OCI-LY1 (cell line): ENCODE data around the gene EIF3CL.
A peak's percentile ranks its signal among the peaks of the same experiment; 100 is the strongest.
"Not testable (repeated sequence)": the region's sequence is repeated elsewhere in the genome, so short reads cannot be mapped to it uniquely, and the experiment has no call there.

ENCODE experiments used
- H2AFZ ChIP-seq: fragments of 200-600 bp; sonication (generic), shearing (Covaris generic); 2 replicates; pipeline ENCODE4 v1.6.0; 2014; ENCODE audit warnings: antibody characterized with exemption, mild to moderate bottlenecking, low read length
- H3F3A ChIP-seq: fragments of 200-600 bp; sonication (generic), shearing (Covaris generic); 2 replicates; pipeline ENCODE4 v1.6.0; 2014; ENCODE audit warnings: mild to moderate bottlenecking, antibody characterized with exemption, low read length, moderate library complexity; ENCODE audit not compliant: insufficient read depth
- H3K27ac ChIP-seq: fragments of 200-600 bp; sonication (generic); 2 replicates; pipeline ENCODE4 v1.5.1; 2014; ENCODE audit warnings: low read length, mixed run types, mild to moderate bottlenecking, low read depth; ENCODE audit not compliant: poor library complexity, severe bottlenecking
- H3K27me3 ChIP-seq: fragments of 200-600 bp; sonication (generic); 2 replicates; pipeline ENCODE4 v1.6.0; 2014; ENCODE audit warnings: antibody characterized with exemption, mild to moderate bottlenecking, low read length, moderate library complexity; ENCODE audit not compliant: insufficient read depth
- H3K36me3 ChIP-seq: fragments of 200-600 bp; sonication (generic); 2 replicates; pipeline ENCODE4 v1.6.1; 2014; ENCODE audit warnings: mild to moderate bottlenecking, antibody characterized with exemption, low read length, moderate library complexity, mixed read lengths; ENCODE audit not compliant: insufficient read depth
- H3K4me1 ChIP-seq: fragments of 200-600 bp; sonication (generic); 2 replicates; pipeline ENCODE4 v1.5.1; 2014; ENCODE audit warnings: mild to moderate bottlenecking, low read length, moderate library complexity; ENCODE audit not compliant: insufficient read depth, severe bottlenecking
- H3K4me2 ChIP-seq: fragments of 200-600 bp; sonication (generic), shearing (Covaris generic); 2 replicates; pipeline ENCODE4 v1.6.1; 2014; ENCODE audit warnings: low read length
- H3K4me3 ChIP-seq: fragments of 200-600 bp; sonication (generic); 2 replicates; pipeline ENCODE4 v1.5.1; 2014; ENCODE audit warnings: low read length, low read depth, mild to moderate bottlenecking, mixed read lengths; ENCODE audit not compliant: poor library complexity, severe bottlenecking
- H3K79me2 ChIP-seq: fragments of 200-600 bp; shearing (Covaris generic); 2 replicates; pipeline ENCODE4 v1.6.1; 2016; ENCODE audit warnings: mixed run types, low read length, mixed read lengths; ENCODE audit not compliant: insufficient read depth
- H3K9ac ChIP-seq: fragments of 200-600 bp; sonication (generic), shearing (Covaris generic); 2 replicates; pipeline ENCODE4 v1.6.1; 2014; ENCODE audit warnings: mild to moderate bottlenecking, low read length, mixed read lengths
- H3K9me2 ChIP-seq: fragments of 200-600 bp; sonication (generic), shearing (Covaris generic); 2 replicates; pipeline ENCODE4 v1.6.1; 2014; ENCODE audit warnings: low read depth, mild to moderate bottlenecking, low read length, mixed read lengths
- H3K9me3 ChIP-seq: fragments of 200-600 bp; shearing (Covaris generic); 2 replicates; pipeline ENCODE4 v1.6.1; 2014; ENCODE audit warnings: low read length, mixed read lengths
- H4K20me1 ChIP-seq: fragments of 200-600 bp; sonication (generic), shearing (Covaris generic); 2 replicates; pipeline ENCODE4 v1.6.0; 2016; ENCODE audit warnings: mild to moderate bottlenecking, low read length; ENCODE audit not compliant: insufficient read depth

EIF3CL gene

GRCh38 chr16:28338230-28338629 is 65.4 kb downstream of the EIF3CL start:
- not testable (repeated sequence) for H3K36me3 ChIP-seq, H3K27ac ChIP-seq, H3K4me2 ChIP-seq

GRCh38 chr16:28336940-28337710 is 66.5 kb downstream of the EIF3CL start:
- H3K4me1 ChIP-seq, result not testable (repeated sequence)

More at GRCh38 chr16:28338230-28338629, 65.4 kb downstream of the EIF3CL start:
- not testable (repeated sequence) for H3K9me3 ChIP-seq, H3F3A ChIP-seq, H4K20me1 ChIP-seq, H3K4me3 ChIP-seq, H3K9me2 ChIP-seq, H3K27me3 ChIP-seq, H2AFZ ChIP-seq, H3K4me1 ChIP-seq, H3K9ac ChIP-seq, H3K79me2 ChIP-seq

GRCh38 chr16:28335678-28336077 is 68.0 kb downstream of the EIF3CL start:
- not testable (repeated sequence) for H3K27me3 ChIP-seq, H3K36me3 ChIP-seq, H4K20me1 ChIP-seq, H3K9ac ChIP-seq, H3K4me2 ChIP-seq, H3K4me1 ChIP-seq, H2AFZ ChIP-seq, H3K4me3 ChIP-seq, H3K27ac ChIP-seq, H3K9me3 ChIP-seq, H3F3A ChIP-seq, H3K9me2 ChIP-seq, H3K79me2 ChIP-seq

More at GRCh38 chr16:28336940-28337710, 66.5 kb downstream of the EIF3CL start:
- H4K20me1 ChIP-seq, H3K4me3 ChIP-seq, H3K9ac ChIP-seq, H3K36me3 ChIP-seq, H3K9me3 ChIP-seq, H3F3A ChIP-seq, H3K79me2 ChIP-seq, H3K27me3 ChIP-seq, H2AFZ ChIP-seq, H3K27ac ChIP-seq, H3K9me2 ChIP-seq, H3K4me2 ChIP-seq: not testable (repeated sequence)

GRCh38 chr16:28332632-28333031 is 71.0 kb downstream of the EIF3CL start:
- H4K20me1 ChIP-seq, H3K9ac ChIP-seq, H3K36me3 ChIP-seq, H3K27ac ChIP-seq, H3K4me3 ChIP-seq, H3F3A ChIP-seq, H3K27me3 ChIP-seq, H3K4me1 ChIP-seq, H2AFZ ChIP-seq, H3K9me3 ChIP-seq, H3K9me2 ChIP-seq, H3K79me2 ChIP-seq, H3K4me2 ChIP-seq: not testable (repeated sequence)

- not testable (repeated sequence) for H2AFZ ChIP-seq, H3F3A ChIP-seq, H3K9ac ChIP-seq, H3K9me2 ChIP-seq, H3K4me1 ChIP-seq, H3K4me3 ChIP-seq, H3K4me2 ChIP-seq, H3K27me3 ChIP-seq, H3K79me2 ChIP-seq, H4K20me1 ChIP-seq, H3K36me3 ChIP-seq, H3K9me3 ChIP-seq, H3K27ac ChIP-seq
Observed at GRCh38 chr16:28330981-28331380, 72.7 kb downstream of the EIF3CL start.

- H3K27ac ChIP-seq, H3K36me3 ChIP-seq, H2AFZ ChIP-seq, H3K79me2 ChIP-seq, H3K9me3 ChIP-seq, H4K20me1 ChIP-seq, H3K9me2 ChIP-seq, H3F3A ChIP-seq, H3K27me3 ChIP-seq, H3K9ac ChIP-seq, H3K4me3 ChIP-seq, H3K4me1 ChIP-seq: not testable (repeated sequence)
- peak overlapping the region; percentile 51 for H3K4me2 ChIP-seq
Observed at GRCh38 chr16:28330232-28330631, 73.4 kb downstream of the EIF3CL start.
